ENCODE results near the gene FGF13. TPM values are rescaled to one million over a fixed set of nuclear protein-coding genes. Genes with fewer than 3 reads are reported as not detected.

The FGF13 gene
- total RNA-seq (2014; rRNA removed; shearing (Covaris generic)) (4.6 and 9.0 TPM in 2 replicates), polyA plus RNA-seq (2016; fragmentation: Nextera tagmentation; extraction: Ambion mirVana) (4.5 and 5.7 TPM in 2 replicates)

DNA sequence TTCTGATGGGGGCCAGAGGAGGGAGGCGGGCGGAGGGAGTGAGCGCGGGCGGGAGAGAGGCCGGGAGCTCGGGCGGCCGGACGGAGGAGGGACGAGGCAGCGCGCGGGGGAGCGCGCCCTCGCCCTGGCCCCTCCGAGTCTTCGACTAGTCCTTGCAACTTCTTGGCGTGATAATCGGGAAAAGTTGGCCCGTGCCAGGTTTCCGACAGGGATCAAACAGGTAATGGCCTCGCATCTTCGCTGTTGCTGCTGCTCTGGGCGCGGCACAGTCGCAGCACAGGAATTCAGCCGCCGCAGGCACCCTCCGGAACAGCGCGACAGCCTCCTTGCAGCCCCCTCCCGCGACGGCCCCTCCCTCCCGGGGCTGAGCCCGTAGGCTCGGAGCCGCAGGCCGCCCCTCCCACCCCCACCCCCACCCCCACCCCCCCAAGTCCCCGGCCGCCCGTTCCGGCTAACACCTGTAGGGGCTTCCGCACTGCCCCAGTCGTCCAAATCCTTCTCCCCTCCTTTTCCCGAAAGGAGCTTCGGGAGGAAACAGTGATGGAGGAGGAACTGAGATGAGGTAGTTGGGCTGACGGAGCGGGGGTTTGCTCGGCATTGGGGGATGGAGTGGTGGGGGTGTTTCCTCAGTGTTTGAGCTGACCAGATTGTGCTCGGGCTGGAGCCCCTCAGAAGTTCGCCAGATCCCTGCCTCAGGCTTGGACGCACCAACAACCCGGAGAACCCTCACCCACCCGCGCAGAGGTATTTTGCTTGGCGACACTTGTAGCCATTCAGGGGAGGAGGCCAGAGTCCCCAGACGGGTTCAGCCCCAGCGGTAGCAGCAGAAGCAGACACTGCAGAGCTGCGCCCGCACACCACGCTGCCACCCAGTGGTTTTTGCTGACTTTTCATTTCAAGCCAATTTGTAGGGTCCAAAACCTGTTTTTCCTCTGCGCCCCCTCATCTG is at the start of gene FGF13:
Gene FGF13 (minus strand): TSS at position 319 of the 949 bp plus-strand sequence. CDS start 714 bp downstream, outside the sequence.
- peak; percentile 44 for DNase-seq
- H2AFZ ChIP-seq: peak within 1 kb of the TSS; percentile 76
- peak within 1 kb of the TSS; percentile 70 for H3K4me3 ChIP-seq
- no peak within 1 kb of the TSS for H3K9ac ChIP-seq
- H3K4me2 ChIP-seq (ENCODE audit: unreplicated experiment): peak within 1 kb of the TSS; percentile 89
- in situ Hi-C loops (cut with MboI): no loop called here
- TF ChIP-seq EZH2phosphoT487 (IDR thresholded peaks at IDR 0.05; ENCODE audit: insufficient read depth, low read depth): no peak
- no peak for TF ChIP-seq EZH2 (IDR thresholded peaks at IDR 0.05; ENCODE audit: insufficient read depth, poor library complexity, severe bottlenecking)
- 2 to 5% methylated on average over 4 to 16 of the region's 65 CpGs for WGBS, 2 experiments (ENCODE audit: low coverage in 1 of 2, low lambda C conversion rate in 2 of 2, missing lambda C conversion rate in 2 of 2)
- H3K79me2 ChIP-seq (ENCODE audit: insufficient read depth): no peaks in the 10 kb centered on the region
- H3K27me3 ChIP-seq (replicated peaks; ENCODE audit: insufficient read depth): no peaks in the 10 kb centered on the region
- H3K27ac ChIP-seq: no peak within 1 kb of the TSS
- no peaks in the 10 kb centered on the region for H3K9me2 ChIP-seq (ENCODE audit: insufficient read depth)
- H3K4me1 ChIP-seq (ENCODE audit: insufficient read depth): no peaks in the 10 kb centered on the region
- no peaks in the 10 kb centered on the region for H3F3A ChIP-seq (ENCODE audit: insufficient read depth)
- H3K9me3 ChIP-seq (ENCODE audit: low read depth): no peaks in the 10 kb centered on the region
- H4K20me1 ChIP-seq (ENCODE audit: insufficient read depth): no peaks in the 10 kb centered on the region
- no peaks in the 10 kb centered on the region for H3K36me3 ChIP-seq (ENCODE audit: low read depth)

DNA sequence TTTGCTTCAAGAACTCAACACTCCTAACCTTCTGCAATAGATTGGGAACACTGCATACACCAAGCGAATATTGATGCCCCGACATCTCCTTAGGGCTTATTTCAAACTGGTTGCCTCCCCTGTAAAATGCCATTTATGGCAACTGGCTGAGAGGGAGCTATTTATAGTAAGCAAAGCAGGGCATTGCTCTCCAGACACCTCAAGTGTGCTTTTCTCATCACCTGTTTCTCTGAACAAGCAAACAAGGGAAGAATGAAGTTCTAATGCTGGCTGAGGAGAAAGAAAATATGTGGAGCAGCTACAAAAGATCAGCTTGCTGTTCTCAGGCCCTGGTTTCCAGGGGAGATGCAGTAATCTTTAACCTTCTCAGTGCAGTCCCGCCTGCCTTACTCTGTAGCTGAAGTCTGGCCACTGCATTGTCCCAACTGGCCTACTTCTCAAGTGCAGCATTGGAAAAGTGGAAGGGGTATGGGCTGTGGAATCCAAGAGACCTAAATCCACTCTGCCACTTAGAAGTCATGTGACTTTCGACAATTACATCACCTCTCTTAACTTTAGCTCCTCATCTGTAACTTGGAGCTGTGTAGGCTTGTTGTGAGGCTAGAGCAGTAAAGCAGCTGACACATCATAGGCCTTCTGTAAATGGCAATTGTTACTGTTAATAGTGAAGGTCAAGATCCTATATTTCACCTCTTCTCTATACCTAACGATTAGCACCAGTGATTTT is 47.9 kb upstream of the FGF13 start:
- TF ChIP-seq EZH2phosphoT487 (IDR thresholded peaks at IDR 0.05; ENCODE audit: insufficient read depth, low read depth): no peak
- TF ChIP-seq EZH2 (IDR thresholded peaks at IDR 0.05; ENCODE audit: insufficient read depth, poor library complexity, severe bottlenecking): no peak
- no peaks in the 10 kb centered on the region for H3K9me2 ChIP-seq (ENCODE audit: insufficient read depth)
- no peak overlapping the region for H3K27ac ChIP-seq
- no peak overlapping the region for H3K4me2 ChIP-seq (ENCODE audit: unreplicated experiment)
- no peak overlapping the region for H3K9ac ChIP-seq
- H4K20me1 ChIP-seq (ENCODE audit: insufficient read depth): no peaks in the 10 kb centered on the region
- H2AFZ ChIP-seq: no peak overlapping the region
- H3K36me3 ChIP-seq (ENCODE audit: low read depth): no peaks in the 10 kb centered on the region
- H3K4me1 ChIP-seq (ENCODE audit: insufficient read depth): no peaks in the 10 kb centered on the region
- no peak overlapping the region for H3K4me3 ChIP-seq
- H3K79me2 ChIP-seq (ENCODE audit: insufficient read depth): no peaks in the 10 kb centered on the region
- in situ Hi-C loops (cut with MboI): loop anchor here (25.0 kb wide), 3 partner anchors 803 to 1203 kb away; partner anchors contain the start of gene CXorf66
- H3K9me3 ChIP-seq (ENCODE audit: low read depth): no peaks in the 10 kb centered on the region
- no peaks in the 10 kb centered on the region for H3F3A ChIP-seq (ENCODE audit: insufficient read depth)
- no peak for DNase-seq
- WGBS, 2 experiments (ENCODE audit: low coverage in 1 of 2, low lambda C conversion rate in 2 of 2, missing lambda C conversion rate in 2 of 2): 81 to 82% methylated on average over 5 of the region's 5 CpGs
- H3K27me3 ChIP-seq (replicated peaks; ENCODE audit: insufficient read depth): no peaks in the 10 kb centered on the region

DNA sequence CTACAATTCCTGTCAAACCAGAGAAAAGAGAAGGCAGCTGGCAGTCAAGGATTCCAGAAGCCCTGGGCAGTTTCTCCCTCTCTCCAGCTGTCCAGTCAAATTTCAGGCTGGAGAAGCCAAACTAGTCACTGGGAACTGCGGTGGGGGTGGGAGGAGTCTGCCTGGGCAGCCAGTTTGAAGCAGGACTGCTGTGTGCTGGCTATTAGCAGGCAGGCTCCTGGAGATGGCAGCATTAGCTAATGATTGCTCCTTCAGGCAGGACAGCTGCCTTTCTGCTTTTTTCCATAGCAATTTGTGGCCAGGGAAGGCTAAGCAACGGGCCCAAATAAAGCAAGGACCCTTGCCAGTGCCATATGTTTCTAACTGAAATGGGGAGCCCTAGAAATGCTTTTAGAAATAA is 44.7 kb upstream of the FGF13 start:
- Histone ChIP-seq H3K4me3 (no peak overlapping the region), H3F3A (ENCODE audit: insufficient read depth) (no peaks in the 10 kb centered on the region), H4K20me1 (ENCODE audit: insufficient read depth) (no peaks in the 10 kb centered on the region), H3K9me2 (ENCODE audit: insufficient read depth) (no peaks in the 10 kb centered on the region), H2AFZ (no peak overlapping the region), H3K9me3 (ENCODE audit: low read depth) (no peaks in the 10 kb centered on the region), H3K4me1 (ENCODE audit: insufficient read depth) (no peaks in the 10 kb centered on the region), H3K79me2 (ENCODE audit: insufficient read depth) (no peaks in the 10 kb centered on the region), H3K9ac (no peak overlapping the region), H3K27ac (no peak overlapping the region), H3K27me3 (replicated peaks; ENCODE audit: insufficient read depth) (no peaks in the 10 kb centered on the region), H3K4me2 (ENCODE audit: unreplicated experiment) (no peak overlapping the region), H3K36me3 (ENCODE audit: low read depth) (no peaks in the 10 kb centered on the region)
- WGBS, 2 experiments (ENCODE audit: low coverage in 1 of 2, low lambda C conversion rate in 2 of 2, missing lambda C conversion rate in 2 of 2): 0% methylated on average over 1 to 2 of the region's 2 CpGs
- DNase-seq: peak; percentile 83
- TF ChIP-seq EZH2phosphoT487 (IDR thresholded peaks at IDR 0.05; ENCODE audit: insufficient read depth, low read depth) (no peak), EZH2 (IDR thresholded peaks at IDR 0.05; ENCODE audit: insufficient read depth, poor library complexity, severe bottlenecking) (no peak)
- in situ Hi-C loops (cut with MboI): loop anchor here (25.0 kb wide), 3 partner anchors 806 to 1206 kb away; partner anchors contain the start of gene CXorf66

DNA sequence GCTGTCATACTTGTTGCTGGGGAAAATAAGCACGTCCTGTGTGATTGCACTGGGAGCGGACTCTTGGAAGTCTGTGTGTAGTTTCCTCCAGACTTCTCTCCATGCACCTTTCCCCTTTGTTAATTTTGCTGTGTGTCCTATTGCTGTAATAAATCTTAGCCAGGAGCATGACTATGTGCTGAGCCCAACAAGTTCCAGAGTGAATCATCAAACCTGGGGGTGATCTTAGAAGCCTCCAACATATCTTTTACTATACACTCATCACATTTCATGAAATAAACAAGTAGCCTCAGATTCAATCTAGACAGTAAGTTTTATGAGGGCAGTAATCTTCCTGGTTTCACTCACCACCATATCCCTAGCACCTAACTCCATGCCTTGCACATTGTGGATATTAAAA is 43.3 kb upstream of the FGF13 start:
- H3K27me3 ChIP-seq (replicated peaks; ENCODE audit: insufficient read depth): no peaks in the 10 kb centered on the region
- H3K79me2 ChIP-seq (ENCODE audit: insufficient read depth): no peaks in the 10 kb centered on the region
- peak; percentile 55 for DNase-seq
- H3K9me2 ChIP-seq (ENCODE audit: insufficient read depth): no peaks in the 10 kb centered on the region
- H3K4me3 ChIP-seq: no peak overlapping the region
- in situ Hi-C loops (cut with MboI): loop anchor here (25.0 kb wide), 3 partner anchors 807 to 1207 kb away; partner anchors contain the start of gene CXorf66
- H3K9me3 ChIP-seq (ENCODE audit: low read depth): no peaks in the 10 kb centered on the region
- no peak overlapping the region for H3K27ac ChIP-seq
- WGBS, 2 experiments (ENCODE audit: low coverage in 1 of 2, low lambda C conversion rate in 2 of 2, missing lambda C conversion rate in 2 of 2): 50% methylated on average over 2 of the region's 2 CpGs
- no peak overlapping the region for H3K4me2 ChIP-seq (ENCODE audit: unreplicated experiment)
- no peaks in the 10 kb centered on the region for H4K20me1 ChIP-seq (ENCODE audit: insufficient read depth)
- no peaks in the 10 kb centered on the region for H3F3A ChIP-seq (ENCODE audit: insufficient read depth)
- H3K36me3 ChIP-seq (ENCODE audit: low read depth): no peaks in the 10 kb centered on the region
- no peak overlapping the region for H2AFZ ChIP-seq
- no peak overlapping the region for H3K9ac ChIP-seq
- H3K4me1 ChIP-seq (ENCODE audit: insufficient read depth): no peaks in the 10 kb centered on the region
- TF ChIP-seq EZH2 (IDR thresholded peaks at IDR 0.05; ENCODE audit: insufficient read depth, poor library complexity, severe bottlenecking): no peak

All from GM23248 (cell line).